Hematopoietic multipotent progenitor cell treated with erythropoietin and hydrocortisone succinate and interleukin-3 and kit ligand, for 6 days (in vitro differentiated cells): ENCODE results near the gene AASS.
"Not testable (repeated sequence)": the region's sequence is repeated elsewhere in the genome, so short reads cannot be mapped to it uniquely, and the experiment has no call there.

Experiments
- DNase-seq: peaks from one replicate; pipeline ENCODE4 v3.0.0-alpha.2; 2015

AASS gene

GRCh38 chr7:122143751-122144711 is at the start of gene AASS:
Gene AASS (minus strand): TSS chr7:122144249. CDS start chr7:122133726, 10,523 bp downstream.
- peak; percentile 95 for DNase-seq

DNA sequence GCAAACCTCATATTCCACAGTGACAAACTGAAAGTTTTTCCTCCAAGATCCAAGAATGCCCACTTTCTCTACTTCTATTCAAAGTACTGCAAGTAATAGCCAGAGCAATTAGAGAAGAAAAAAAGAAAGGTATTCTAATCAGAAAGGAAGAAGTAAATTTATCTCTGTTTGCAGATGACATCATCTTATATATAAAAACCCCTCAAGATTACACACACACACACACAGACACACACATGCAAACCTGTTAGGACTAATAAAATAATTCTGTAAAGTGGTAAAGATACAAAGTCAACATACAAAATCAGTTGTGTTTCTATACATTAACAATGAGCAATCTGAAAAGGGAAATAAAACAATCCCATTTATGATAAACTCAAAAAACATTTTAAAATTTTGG is 44.7 kb upstream of the AASS start:
- DNase-seq: no peak

DNA sequence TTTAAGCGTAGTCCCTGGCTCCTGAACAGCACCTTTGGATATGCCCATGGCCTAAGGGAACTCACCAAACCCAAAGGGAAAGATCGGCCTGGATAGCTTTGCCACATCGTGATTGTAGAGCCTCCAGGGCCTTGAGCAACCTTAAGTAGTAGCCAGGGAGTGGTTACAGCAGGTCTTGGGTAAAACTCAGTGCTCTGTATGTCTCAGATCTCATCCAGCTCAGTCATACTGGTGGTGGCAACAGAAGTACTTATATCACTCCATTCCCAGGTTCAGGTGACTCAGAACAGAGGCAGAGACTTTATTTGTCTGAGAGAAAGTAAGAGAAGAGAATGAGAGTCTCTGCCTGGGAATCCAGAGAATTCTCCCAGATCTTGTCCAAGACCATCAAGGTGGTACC is 39.1 kb upstream of the AASS start:
- DNase-seq: no peak

GRCh38 chr7:122182081-122182480 is 38.0 kb upstream of the AASS start:
- DNase-seq: no peak

DNA sequence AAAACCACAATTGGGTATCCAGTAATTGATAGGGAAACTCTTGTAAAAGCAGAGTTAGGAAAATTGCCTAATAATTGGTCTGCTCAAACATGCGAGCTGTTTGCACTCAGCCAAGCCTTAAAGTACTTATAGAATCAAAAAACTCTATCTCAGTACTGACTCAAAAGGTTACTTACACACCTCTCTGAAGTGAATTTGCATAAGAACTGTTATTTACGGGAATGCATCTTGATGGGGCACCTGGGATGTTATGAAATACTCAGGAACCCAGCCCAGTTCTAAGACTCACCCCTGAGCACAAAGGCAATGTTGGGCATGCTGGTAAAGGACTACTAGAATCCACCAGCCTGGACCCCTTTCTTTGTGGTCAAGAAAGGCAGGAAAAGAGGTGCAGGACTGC is 28.1 kb upstream of the AASS start:
- DNase-seq: not testable (repeated sequence)

GRCh38 chr7:122166740-122167139 is 22.7 kb upstream of the AASS start:
- DNase-seq: no peak

DNA sequence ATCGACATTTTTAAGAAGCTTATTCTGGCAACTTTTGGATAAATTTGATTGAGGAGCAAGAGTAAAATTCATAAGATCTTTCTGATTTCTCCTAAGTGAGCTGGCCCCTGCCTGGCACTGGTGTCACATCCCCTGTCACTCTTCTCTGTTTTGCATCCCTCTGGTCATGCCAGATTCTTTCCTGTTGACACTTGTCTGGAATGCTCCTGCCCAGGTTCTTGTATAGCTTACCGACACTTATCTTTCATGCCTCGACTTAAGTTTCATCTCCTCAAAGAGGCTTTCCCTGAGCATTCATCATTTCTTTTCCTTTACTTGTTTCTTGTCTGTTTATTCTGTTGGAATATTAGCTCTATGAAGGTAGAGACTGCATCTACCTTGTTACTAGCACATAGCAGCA is 22.2 kb upstream of the AASS start:
- DNase-seq: no peak

DNA sequence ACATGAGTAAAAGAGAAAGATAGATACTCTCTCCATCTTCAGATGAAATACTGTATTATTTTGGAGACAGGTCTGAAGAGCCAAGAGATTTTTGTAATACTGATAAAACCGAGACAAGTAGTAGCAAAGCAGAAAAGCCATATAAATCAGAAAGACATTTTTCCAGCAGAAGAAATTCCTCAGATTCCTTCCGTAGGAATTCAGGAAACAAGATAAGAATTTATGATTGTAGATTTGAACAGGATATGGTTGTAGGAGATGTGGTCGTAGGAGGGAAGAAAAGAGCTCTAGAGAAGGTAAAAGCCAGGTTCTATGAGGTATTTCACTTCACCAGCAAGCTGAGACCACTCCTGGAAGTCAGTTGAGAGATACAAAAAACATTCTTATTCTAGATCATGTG is 17.6 kb upstream of the AASS start:
- DNase-seq: no peak

- DNase-seq: no peak
Observed at GRCh38 chr7:122155566-122155965, 11.5 kb upstream of the AASS start.

DNA sequence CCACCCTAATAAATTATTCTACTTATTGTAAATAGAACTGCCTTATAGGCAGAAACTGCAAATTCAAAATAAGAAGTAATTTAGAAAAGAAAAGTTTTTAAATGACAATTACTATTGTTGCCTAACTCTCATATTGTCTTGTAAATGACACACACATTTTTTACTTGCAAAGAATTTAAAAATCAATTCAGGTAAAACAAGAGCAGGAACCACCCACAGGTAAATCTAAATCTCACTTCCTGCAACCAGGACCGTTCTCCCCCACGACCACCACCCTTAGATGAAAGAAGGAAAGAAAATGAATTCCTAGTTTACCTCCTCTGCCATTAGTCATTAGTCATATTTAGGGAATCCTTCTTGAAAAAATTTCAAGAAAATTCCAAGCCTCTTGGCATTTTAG is 4.8 kb upstream of the AASS start:
- DNase-seq: no peak

DNA sequence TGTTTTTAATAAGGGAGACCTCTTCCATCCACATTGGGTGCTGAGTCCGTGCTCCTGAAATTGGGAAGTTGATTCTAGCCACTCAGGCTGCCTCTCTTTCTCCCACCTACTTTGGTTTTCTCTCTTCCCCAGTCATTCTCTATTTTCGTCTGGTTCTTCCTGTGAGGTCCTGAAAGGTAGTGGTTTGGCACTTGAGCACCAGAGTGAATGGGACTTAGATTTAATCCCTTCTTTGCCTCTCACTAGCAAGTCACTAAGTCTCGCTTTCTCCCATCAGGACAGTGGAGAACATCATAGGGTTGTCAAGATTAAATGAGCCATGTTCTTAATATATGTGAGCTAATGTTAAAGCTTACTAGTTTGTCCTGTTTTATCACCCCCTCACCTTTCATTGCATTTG is 4.0 kb upstream of the AASS start:
- no peak for DNase-seq

DNA sequence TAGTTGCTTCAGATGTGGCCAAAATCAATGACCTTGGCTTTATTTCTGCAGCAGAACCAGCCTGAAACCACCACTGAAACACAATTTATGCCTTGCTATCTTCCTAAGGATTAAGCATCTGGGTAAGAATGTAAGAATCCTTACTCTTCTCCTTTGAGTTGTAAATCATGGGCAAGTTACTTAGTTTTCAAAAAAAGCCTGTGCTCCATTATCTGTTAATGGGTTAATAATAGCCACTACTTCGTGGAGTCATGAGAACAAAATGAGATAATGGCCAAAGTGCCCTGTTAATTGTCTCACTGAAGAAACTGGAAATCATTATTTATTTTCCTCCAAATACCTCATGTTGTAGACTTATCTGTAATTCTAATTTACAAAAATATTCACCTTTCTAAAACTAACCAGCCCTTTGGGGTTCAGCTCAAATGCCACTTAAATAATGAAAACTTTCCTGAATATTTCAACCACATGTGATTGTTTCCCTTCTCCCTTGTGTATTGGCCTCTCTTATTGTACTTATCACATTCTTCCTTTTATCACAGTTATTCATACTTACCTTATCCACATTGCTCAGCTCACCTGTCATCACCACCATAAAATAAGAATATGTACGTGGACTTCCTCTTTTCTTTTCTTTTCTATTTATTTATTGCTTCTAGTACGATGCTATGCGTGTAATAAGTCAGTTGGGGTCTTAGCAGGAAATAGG is 2.0 kb upstream of the AASS start:
- no peak for DNase-seq

GRCh38 chr7:122143376-122143750 is 686 bp downstream of the AASS start:
- peak; percentile 27 for DNase-seq

- no peak for DNase-seq
Observed at GRCh38 chr7:122140918-122141317, 3.1 kb downstream of the AASS start.

GRCh38 chr7:122137251-122138077 is 6.6 kb downstream of the AASS start:
- DNase-seq: peak; percentile 51

- DNase-seq: no peak
Observed at GRCh38 chr7:122136639-122137245, 7.3 kb downstream of the AASS start.

DNA sequence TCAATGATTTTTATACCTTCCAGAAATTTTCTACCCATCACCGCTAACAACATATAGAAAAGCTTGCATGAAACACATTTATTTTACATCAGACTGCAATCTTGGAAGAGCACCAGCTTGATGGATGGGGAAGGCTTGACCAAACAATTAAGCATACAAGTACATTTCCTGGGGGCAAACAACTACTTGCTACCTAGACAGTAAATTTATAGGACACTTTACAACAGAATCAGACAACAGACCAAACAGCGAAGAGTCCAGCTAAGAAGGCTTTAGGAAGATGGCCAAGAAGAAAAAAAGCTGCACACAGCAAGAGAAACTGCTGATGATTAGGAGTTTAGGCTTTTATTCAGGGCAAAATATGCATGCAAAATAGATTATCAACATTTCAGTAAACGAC is 8.0 kb downstream of the AASS start:
- no peak for DNase-seq

DNA sequence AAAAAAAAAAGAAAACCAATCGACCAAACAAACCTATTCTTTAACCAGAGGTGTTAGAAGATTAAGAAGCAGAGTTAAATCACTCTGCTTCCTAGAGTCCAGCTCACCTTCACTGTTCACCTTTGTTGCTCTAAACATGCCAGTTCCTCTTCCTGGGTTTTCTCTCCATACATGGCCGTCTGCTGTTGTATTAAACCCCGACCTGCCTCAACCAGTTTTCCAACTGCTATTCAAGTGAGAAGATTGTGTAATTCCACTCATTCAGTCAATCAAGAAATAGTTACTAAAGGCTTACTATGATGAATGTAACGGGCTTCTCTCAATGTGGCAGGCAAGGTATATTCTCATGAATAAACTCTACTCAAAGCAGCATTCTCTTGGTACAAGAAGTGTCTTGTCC is 8.8 kb downstream of the AASS start:
- no peak for DNase-seq

DNA sequence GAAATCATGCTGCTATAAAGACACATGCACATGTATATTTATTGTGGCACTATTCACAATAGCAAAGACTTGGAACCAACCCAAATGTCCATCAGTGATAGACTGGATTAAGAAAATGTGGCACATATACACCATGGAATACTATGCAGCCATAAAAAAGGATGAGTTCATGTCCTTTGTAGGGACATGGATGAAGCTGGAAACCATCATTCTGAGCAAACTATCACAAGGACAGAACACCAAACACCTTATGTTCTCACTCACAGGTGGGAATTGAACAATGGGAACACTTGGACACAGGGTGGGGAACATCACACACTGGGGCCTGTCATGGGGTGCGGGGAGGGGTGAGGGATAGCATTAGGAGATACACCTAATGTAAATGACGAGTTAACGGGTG is 9.3 kb downstream of the AASS start:
- not testable (repeated sequence) for DNase-seq

DNA sequence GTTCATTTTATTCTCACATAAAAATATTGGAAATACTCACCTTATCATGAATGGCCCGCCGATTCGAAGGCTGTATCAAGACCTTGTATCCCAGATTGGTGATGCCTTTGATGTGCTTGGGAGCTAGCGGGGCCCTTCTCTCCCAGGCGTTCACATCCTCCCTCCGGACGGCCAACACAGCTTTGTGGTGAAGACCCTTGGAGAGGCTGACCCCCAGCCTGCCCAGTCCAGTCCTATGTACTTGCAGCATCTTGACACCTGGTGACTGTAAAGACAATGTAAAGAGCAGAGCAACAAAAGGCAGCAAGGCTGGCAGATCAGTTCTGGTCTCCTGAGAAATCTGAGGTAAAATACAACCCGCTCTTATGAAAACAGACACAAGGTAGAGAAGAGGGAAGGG is 10.6 kb downstream of the AASS start:
- DNase-seq: no peak

GRCh38 chr7:122132341-122132740 is 11.7 kb downstream of the AASS start:
- DNase-seq: no peak

DNA sequence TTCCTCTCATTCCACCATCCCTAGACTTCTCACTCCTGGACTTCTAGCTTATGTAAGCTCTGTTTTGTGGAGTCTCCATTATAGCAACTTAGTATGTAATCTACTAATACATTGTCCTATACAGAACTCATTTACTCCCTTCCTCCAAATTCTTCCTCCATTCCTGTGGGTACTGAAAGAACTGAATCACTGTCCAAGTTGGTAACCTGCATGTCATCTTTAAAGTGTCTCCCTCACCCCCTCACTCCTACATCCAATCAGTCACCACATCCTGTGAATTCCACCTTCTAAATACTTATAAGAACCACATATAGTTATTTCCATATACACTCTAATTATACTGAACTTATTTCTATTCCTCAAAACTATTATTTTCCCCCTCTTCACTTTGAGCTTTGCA is 20.3 kb downstream of the AASS start:
- no peak for DNase-seq

GRCh38 chr7:122118757-122119156 is 25.3 kb downstream of the AASS start:
- no peak for DNase-seq
